Stimulated activated CD4-positive, alpha-beta T cell treated with anti-CD3 and anti-CD28 coated beads, Interleukin-1b, Interleukin-23, amount 100 ng/mL, for 24 hours (primary cell): ENCODE data around the gene EXOC3L4.
A peak's percentile ranks its signal among the peaks of the same experiment; 100 is the strongest.

Source experiments
- DNase-seq, 4 experiments: peaks; one replicate each; pipeline ENCODE4 v3.0.0-alpha.2; 2020; ENCODE audit warnings: low read depth in 4 of 4, low spot score in 1 of 4

The EXOC3L4 gene

GRCh38 chr14:103090481-103091020 is 4.0 kb upstream of the EXOC3L4 start:
- no peak for DNase-seq

- DNase-seq, result peak; percentile 49 to 74 (median 66)
These were observed 3.3 kb upstream of the EXOC3L4 start for GRCh38 chr14:103091041-103091882.

- no peak for DNase-seq
These were observed 2.7 kb upstream of the EXOC3L4 start for GRCh38 chr14:103091883-103092222.

- DNase-seq, result no peak
These were observed 594 bp upstream of the EXOC3L4 start for GRCh38 chr14:103093856-103094405.

- DNase-seq, result no peak
These were observed 769 bp downstream of the EXOC3L4 start for GRCh38 chr14:103095210-103095778.

GRCh38 chr14:103096387-103096786 is 1.9 kb downstream of the EXOC3L4 start:
- no peak for DNase-seq

GRCh38 chr14:103097244-103097993 is 2.9 kb downstream of the EXOC3L4 start:
- no peak for DNase-seq

DNA sequence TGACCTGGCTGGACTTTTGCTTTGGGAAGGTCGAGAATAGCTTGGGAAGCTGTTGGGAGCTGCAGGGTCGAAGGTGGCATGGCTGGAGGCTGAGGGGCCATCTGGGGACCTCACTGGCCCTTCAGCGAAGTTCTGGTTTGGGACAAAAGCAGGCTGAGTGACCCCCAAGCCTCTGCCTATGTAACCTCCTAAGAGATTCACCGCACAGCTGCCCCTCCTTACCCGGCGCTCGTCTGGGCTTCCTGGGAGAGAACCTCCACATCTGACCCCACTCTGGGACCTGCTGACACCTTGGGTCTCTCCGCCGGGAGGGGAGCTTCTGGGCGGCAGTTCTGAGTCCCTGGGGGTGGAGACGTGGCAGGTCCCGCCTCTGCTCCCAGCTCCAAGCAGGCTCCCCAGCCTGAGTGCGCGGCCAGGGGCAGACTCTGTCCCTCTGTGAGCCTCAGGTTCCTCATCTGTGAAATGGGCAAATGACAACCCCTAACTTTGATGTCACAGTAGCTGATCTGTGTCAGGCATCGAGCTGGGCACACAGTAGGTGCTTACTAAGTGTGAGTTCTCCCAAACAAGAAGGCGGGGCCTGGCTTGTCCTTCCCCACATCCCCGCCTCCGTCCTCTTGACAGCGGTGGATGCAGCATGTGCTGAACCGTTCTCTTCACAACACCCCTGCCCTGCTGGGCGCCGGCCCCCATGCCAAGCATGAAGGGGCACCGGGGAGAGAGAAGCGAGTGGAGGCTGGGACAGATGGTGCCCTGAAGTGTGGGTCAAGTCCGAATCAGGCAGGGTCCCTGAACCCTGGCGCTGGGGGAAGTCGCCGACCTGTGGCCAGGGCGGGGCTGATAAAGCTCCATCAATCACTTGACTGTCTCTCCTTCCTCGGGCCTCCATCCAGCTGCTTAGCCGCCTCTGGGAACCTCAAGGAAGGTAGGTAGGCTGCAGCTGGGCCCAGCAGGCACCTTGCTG is 3.8 kb downstream of the EXOC3L4 start:
- no peak for DNase-seq

- DNase-seq, result no peak
These were observed 4.7 kb downstream of the EXOC3L4 start for GRCh38 chr14:103099081-103099732.

DNA sequence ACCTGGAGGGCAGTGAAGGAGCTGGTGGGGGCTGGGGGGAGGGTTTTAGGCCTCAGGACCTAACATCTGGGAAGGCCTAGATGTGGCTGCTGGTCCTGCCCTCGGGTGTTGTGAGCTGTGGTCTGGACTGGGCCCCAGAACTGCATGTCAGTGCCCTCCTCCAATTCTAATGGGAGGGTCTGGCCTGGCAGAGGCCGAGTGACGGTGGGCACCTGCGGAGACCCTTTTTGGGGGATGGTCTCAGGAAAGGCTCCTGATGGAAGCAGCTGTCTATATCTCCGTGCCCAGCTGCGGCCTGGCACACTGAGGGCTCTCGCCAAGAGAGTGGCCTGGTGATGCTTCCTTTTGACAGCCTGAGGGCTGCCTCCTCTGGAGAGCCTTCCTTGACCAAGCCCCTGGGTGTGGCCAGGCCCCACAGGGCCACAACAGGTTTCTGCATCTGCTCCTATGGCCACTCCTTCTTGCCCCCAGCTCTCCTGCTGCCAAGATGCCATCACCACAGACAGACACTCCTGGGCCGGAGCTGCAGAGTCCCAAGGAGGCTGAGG is 5.3 kb downstream of the EXOC3L4 start:
- no peak for DNase-seq

GRCh38 chr14:103100281-103101121 is 6.0 kb downstream of the EXOC3L4 start:
- no peak for DNase-seq

DNA sequence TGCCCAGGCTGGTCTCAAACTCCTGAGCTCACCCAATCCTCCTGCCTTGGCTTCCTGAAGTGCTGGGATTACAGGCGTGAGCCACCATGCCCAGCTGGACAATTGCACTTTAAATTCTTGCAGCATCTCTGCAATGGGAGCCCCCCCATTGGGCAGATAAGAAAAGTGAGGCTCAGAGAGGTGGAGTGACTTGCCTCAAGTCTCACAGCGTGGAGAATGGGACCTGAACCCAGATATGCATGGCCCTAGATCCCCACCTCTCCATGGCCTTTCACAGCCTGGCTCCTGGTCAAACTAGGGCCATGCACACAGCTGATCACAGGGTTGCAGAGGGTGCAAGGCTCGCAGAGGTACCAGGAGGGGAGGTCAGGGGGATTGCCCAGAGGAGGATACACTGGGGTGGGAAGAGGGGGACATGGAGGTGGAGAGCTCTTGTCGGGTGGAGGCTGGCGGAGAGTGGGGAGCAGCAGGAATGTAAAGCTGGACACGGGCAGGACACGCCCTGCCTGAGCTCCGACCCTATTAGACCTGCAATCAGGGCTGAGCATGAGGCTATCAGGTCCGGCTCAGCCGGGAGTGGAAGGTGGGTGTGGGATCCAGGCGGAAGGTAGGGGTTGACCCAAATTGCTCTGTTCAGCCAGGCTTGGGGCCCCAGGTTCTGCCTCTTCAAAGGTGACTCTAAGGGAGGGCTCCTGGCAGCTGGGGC is 6.9 kb downstream of the EXOC3L4 start:
- DNase-seq, result no peak

DNA sequence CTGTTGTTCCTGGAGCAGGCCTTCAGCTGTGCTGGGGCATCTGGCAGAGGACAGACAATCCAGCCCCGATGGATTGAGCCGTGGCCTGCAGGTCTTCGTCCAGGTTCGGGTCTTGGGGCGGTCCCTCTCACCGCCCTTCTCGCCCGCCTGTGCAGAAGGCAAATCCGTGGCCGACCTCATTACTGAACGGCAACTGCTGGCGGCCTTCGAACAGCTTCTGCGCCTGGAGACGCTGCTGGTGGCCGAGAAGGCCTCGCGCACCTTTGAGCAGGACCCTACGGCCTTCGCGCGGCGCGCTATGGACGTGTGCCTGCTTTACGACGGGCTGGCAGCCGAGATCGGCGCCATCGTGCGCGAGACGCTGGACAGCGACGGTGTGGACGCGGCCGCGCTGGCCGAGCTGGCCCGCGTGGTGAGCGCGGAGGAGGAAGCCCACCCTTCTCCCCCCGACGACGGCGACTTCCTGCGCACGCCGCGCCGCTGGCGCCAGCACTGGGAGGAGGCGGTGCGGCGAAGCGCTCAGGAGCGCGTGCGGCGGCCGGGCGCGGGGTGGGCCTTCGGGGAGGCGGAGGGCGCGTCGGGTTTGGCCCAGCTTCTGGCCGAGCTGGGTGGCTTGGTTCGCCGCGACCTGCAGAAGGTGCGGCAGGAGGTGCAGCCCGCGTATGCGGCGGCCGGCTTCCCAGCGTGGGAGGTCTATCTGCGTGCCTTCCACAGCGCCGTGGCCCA is 7.6 kb downstream of the EXOC3L4 start:
- DNase-seq, result no peak

DNA sequence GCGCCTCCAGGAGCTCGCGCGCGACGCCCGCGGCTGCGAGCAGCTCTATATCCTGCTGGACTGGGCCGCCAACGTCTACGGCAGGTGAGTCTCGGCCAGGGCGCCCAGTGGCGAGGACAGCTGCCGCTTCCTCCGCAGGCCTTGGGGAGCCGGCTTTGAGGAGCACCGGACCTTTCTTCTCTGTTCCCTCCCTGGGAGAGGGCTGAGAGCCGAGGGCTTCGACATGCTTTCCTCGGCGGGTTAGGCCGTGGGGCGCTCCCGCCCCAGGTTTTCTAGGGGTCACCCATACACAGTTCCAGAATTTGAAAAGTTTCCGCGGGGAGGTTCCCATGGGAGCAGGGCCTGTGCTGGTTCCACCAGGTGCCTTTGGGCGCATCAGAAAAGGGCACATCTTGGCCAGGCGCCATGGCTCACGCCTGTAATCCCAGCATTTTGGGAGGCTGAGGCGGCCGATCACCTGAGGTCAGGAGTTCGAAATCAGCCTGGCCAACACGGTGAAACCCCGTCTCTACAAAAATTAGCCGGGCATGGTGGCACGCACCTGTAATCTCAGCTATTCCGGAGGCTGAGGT is 8.2 kb downstream of the EXOC3L4 start:
- no peak for DNase-seq

GRCh38 chr14:103103461-103104388 is 9.2 kb downstream of the EXOC3L4 start:
- DNase-seq, result no peak

DNA sequence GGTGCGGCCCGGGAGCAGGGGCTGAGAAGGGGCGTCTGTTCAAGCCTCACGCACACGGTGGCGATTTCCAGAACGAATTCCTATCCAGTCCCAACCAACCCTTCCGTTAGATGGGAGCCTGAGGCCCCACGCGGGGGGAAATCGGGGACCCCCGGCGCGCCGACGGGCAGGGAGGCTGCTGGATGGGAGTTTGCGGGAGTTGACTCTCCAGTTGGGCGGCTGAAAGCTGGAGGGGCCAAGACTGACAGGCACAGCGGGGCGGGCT is 9.8 kb downstream of the EXOC3L4 start:
- no peak for DNase-seq
